HK-2 (cell line): ENCODE results near the gene MAGI1.
"Not testable (repeated sequence)": the region's sequence is repeated elsewhere in the genome, so short reads cannot be mapped to it uniquely, and the experiment has no call there.

Experiments
- DNase-seq: peaks from one replicate; pipeline ENCODE4 v3.0.0-alpha.2; 2018; ENCODE audit not compliant: unreplicated experiment

The MAGI1 gene

GRCh38 chr3:65877160-65877559 lies 161.6 kb downstream of the MAGI1 start:
- no peak for DNase-seq

GRCh38 chr3:65876028-65876420 lies 162.7 kb downstream of the MAGI1 start:
- DNase-seq = no peak

GRCh38 chr3:65875393-65876027 lies 163.2 kb downstream of the MAGI1 start:
- DNase-seq = no peak

GRCh38 chr3:65873869-65874268 lies 164.8 kb downstream of the MAGI1 start:
- DNase-seq = no peak

GRCh38 chr3:65873028-65873427 lies 165.7 kb downstream of the MAGI1 start:
- no peak for DNase-seq

GRCh38 chr3:65871305-65872141 lies 167.2 kb downstream of the MAGI1 start:
- DNase-seq = no peak

- DNase-seq = no peak
Observed at GRCh38 chr3:65869798-65870197, 168.9 kb downstream of the MAGI1 start.

GRCh38 chr3:65867463-65868210 lies 171.1 kb downstream of the MAGI1 start:
- DNase-seq = no peak

- DNase-seq = no peak
Observed at GRCh38 chr3:65864357-65864904, 174.3 kb downstream of the MAGI1 start.

- DNase-seq = no peak
Observed at GRCh38 chr3:65861718-65862117, 177.0 kb downstream of the MAGI1 start.

- not testable (repeated sequence) for DNase-seq
Observed at GRCh38 chr3:65859612-65860011, 179.1 kb downstream of the MAGI1 start.

GRCh38 chr3:65858749-65859148 lies 180.0 kb downstream of the MAGI1 start:
- no peak for DNase-seq

GRCh38 chr3:65857327-65857726 lies 181.4 kb downstream of the MAGI1 start:
- DNase-seq = no peak

GRCh38 chr3:65856907-65857306 lies 181.8 kb downstream of the MAGI1 start:
- DNase-seq = no peak

- DNase-seq = no peak
Observed at GRCh38 chr3:65855370-65856100, 183.2 kb downstream of the MAGI1 start.

GRCh38 chr3:65854606-65855304 lies 184.0 kb downstream of the MAGI1 start:
- peak; percentile 10 for DNase-seq

GRCh38 chr3:65851827-65852226 lies 186.9 kb downstream of the MAGI1 start:
- DNase-seq = no peak

GRCh38 chr3:65850261-65850660 lies 188.5 kb downstream of the MAGI1 start:
- no peak for DNase-seq

- DNase-seq = no peak
Observed at GRCh38 chr3:65848024-65848423, 190.7 kb downstream of the MAGI1 start.

GRCh38 chr3:65846936-65847335 lies 191.8 kb downstream of the MAGI1 start:
- DNase-seq = no peak

- no peak for DNase-seq
Observed at GRCh38 chr3:65844370-65844769, 194.3 kb downstream of the MAGI1 start.
